ENCODE results near the gene NDE1.
"Not testable (repeated sequence)": the region's sequence is repeated elsewhere in the genome, so short reads cannot be mapped to it uniquely, and the experiment has no call there.

DNA sequence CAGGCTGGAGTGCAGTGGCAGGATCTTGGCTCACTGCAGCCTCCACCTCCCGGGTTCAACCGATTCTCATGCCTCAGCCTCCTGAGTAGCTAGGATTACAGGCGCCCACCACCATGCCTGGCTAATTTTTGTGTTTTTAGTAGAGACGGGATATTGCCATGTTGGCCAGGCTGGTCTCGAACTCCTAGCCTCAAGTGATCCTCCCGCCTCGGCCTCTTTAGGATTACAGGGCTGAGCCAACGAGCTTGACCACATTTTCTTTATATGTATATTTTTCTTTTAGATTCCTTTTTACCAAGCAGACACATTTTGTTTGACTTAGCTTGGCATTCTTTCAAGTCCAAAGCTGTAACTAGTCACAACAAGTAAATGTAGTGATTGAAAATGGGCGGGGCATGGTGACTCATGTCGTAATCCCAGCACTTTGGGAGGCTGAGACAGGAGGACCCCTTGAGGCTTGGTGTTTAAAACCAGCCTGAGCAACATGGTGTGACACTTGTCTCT lies 5.0 kb upstream of the NDE1 start:
- TF ChIP-seq, protein P1, sequence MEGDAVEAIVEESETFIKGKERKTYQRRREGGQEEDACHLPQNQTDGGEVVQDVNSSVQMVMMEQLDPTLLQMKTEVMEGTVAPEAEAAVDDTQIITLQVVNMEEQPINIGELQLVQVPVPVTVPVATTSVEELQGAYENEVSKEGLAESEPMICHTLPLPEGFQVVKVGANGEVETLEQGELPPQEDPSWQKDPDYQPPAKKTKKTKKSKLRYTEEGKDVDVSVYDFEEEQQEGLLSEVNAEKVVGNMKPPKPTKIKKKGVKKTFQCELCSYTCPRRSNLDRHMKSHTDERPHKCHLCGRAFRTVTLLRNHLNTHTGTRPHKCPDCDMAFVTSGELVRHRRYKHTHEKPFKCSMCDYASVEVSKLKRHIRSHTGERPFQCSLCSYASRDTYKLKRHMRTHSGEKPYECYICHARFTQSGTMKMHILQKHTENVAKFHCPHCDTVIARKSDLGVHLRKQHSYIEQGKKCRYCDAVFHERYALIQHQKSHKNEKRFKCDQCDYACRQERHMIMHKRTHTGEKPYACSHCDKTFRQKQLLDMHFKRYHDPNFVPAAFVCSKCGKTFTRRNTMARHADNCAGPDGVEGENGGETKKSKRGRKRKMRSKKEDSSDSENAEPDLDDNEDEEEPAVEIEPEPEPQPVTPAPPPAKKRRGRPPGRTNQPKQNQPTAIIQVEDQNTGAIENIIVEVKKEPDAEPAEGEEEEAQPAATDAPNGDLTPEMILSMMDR (IDR thresholded peaks at IDR 0.05; ENCODE audit: insufficient read depth, low read length, poor library complexity, severe bottlenecking): not testable (repeated sequence)
- TF ChIP-seq EZH2phosphoT487 (conservative IDR thresholded peaks at IDR 0.05; ENCODE audit: low read length): not testable (repeated sequence)
